SJCRH30 (cell line): ENCODE measurements around the gene NRN1. TPM values are rescaled to one million over a fixed set of nuclear protein-coding genes. Genes with fewer than 3 reads are reported as not detected.
"Not testable (repeated sequence)": the region's sequence is repeated elsewhere in the genome, so short reads cannot be mapped to it uniquely, and the experiment has no call there.

Experiments used
- DNase-seq, 2 experiments: peaks; one replicate each; pipeline ENCODE4 v3.0.0-alpha.2; 2015 to 2020
- H3K27ac ChIP-seq: fragments of 250-450 bp; sonication (Bioruptor Pico); 2 replicates; pipeline ENCODE4 v1.5.1; 2020; ENCODE audit warnings: mild to moderate bottlenecking, moderate library complexity
- H3K27me3 ChIP-seq: fragments of 250-450 bp; sonication (Bioruptor Pico); 2 replicates; pipeline ENCODE4 v1.5.1; 2020; ENCODE audit warnings: mild to moderate bottlenecking, moderate library complexity
- H3K36me3 ChIP-seq: fragments of 250-450 bp; sonication (Bioruptor Pico); 2 replicates; pipeline ENCODE4 v1.5.1; 2020; ENCODE audit warnings: mild to moderate bottlenecking, moderate library complexity
- H3K4me1 ChIP-seq: fragments of 250-450 bp; sonication (Bioruptor Pico); 2 replicates; pipeline ENCODE4 v1.5.1; 2020; ENCODE audit warnings: mild to moderate bottlenecking, moderate library complexity
- H3K4me3 ChIP-seq: fragments of 250-450 bp; sonication (Bioruptor Pico); 2 replicates; pipeline ENCODE4 v1.5.1; 2020; ENCODE audit warnings: mild to moderate bottlenecking, moderate library complexity
- H3K9me3 ChIP-seq: fragments of 250-450 bp; sonication (Bioruptor Pico); replicated peaks from 2 replicates; pipeline ENCODE4 v1.5.1; 2020; ENCODE audit warnings: mild to moderate bottlenecking, moderate library complexity
- total RNA-seq: library from RNA; depleted of rRNA; stranded (reverse); fragments of >200 nt; shearing (Covaris generic); gene quantifications from 2 replicates; pipeline ENCODE4 v1.2.3, GENCODE V29; 2014

The NRN1 gene
- total RNA-seq, 1 experiment from 2014 or later, result 114 TPM

GRCh38 chr6:5976811-5977210, 29.9 kb downstream of the NRN1 start:
- DNase-seq, result no peak
- Histone ChIP-seq H3K4me1 (peaks cover 38% of the 10 kb centered on the region), H3K36me3 (no peaks in the 10 kb centered on the region), H3K9me3 (peaks cover 5% of the 10 kb centered on the region; the same call in 1 of the 2 replicates), H3K4me3 (no peak overlapping the region), H3K27ac (no peak overlapping the region), H3K27me3 (no peaks in the 10 kb centered on the region)

GRCh38 chr6:5968817-5969734, 37.6 kb downstream of the NRN1 start:
- Histone ChIP-seq H3K27ac (peak overlapping the region; percentile 48), H3K4me3 (peak overlapping the region; percentile 17), H3K4me1 (peaks cover 13% of the 10 kb centered on the region), H3K27me3 (no peaks in the 10 kb centered on the region), H3K36me3 (no peaks in the 10 kb centered on the region), H3K9me3 (no peaks in the 10 kb centered on the region)
- DNase-seq, result peak; percentile 68 to 75

DNA sequence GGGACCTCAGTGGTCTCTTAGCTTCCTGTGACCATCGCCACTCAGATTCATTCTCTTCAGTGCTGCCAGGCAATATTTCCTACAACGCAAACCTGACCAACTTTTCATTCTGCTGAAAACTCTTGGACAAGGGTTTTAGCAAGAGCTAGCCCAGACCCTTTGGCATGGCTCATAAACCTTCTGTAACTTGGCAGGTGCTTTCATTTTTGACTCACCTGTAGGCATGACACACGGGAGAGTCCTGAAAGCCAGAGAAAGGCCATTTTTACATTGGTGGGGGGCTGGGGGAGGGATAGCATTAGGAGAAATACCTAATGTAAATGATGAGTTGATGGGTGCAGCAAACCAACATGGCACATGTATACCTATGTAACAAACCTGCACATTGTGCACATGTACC, 38.7 kb downstream of the NRN1 start:
- not testable (repeated sequence) for H3K27ac ChIP-seq, H3K9me3 ChIP-seq, H3K27me3 ChIP-seq, H3K36me3 ChIP-seq, H3K4me3 ChIP-seq, DNase-seq
- peaks cover 13% of the 10 kb centered on the region for H3K4me1 ChIP-seq

DNA sequence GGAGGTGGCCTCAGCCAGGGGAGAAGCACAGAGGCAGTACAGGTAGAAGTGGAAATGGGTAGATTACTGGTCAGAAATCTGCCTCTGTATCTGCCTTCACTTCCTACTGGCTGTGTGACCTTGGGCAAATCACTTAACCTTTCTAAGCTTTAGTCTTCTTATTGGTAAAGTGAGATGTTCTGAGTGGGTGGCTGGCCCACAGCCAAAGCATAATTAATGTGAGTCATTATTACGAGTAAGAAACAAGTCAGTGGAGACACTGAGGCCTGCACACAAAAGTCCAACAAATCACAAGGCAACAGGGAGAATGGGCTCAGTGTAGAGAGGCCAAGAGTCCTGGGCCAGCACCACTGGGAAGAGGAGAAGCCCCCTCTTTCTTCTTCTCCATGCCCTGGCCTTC, 39.1 kb downstream of the NRN1 start:
- DNase-seq, result no peak

GRCh38 chr6:5962794-5963193, 43.9 kb downstream of the NRN1 start:
- no peak overlapping the region for H3K4me3 ChIP-seq
- DNase-seq, result no peak
- H3K27ac ChIP-seq, result no peak overlapping the region
- H3K27me3 ChIP-seq, result no peaks in the 10 kb centered on the region
- H3K36me3 ChIP-seq, result no peaks in the 10 kb centered on the region
- peaks cover 13% of the 10 kb centered on the region for H3K4me1 ChIP-seq
- H3K9me3 ChIP-seq, result no peaks in the 10 kb centered on the region

More for the DNA sequence above, 39.1 kb downstream of the NRN1 start:
- H3K36me3 ChIP-seq, result no peaks in the 10 kb centered on the region
- H3K27me3 ChIP-seq, result no peaks in the 10 kb centered on the region
- no peak overlapping the region for H3K27ac ChIP-seq
- no peak overlapping the region for H3K4me3 ChIP-seq
- peaks cover 13% of the 10 kb centered on the region for H3K4me1 ChIP-seq
- H3K9me3 ChIP-seq, result no peaks in the 10 kb centered on the region

- no peaks in the 10 kb centered on the region for H3K27me3 ChIP-seq
- peaks cover 13% of the 10 kb centered on the region for H3K4me1 ChIP-seq
- H3K36me3 ChIP-seq, result no peaks in the 10 kb centered on the region
- H3K27ac ChIP-seq, result peak overlapping the region; percentile 67
- DNase-seq, result peak; percentile 78 to 88
- no peaks in the 10 kb centered on the region for H3K9me3 ChIP-seq
- H3K4me3 ChIP-seq, result no peak overlapping the region
Observed at GRCh38 chr6:5961836-5962235, 44.9 kb downstream of the NRN1 start.

DNA sequence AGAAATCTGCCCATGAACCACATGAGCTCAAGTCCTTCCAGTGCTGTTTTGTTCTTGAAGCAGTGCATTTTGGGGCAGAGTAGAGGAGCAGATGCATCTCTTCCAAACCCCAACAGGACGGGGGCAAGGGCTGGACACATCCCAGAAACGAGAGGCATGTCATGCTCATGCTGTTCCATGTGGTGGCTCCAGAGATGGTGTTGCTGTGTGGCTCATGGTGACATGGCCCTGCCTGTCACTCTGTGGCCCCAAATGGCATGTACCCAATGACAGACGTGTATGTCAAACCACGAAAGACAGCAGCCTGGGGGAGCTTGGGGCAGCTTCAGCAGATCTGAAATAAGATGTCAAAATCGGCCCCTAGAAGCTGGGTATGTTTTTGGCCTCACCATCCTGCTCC, 46.3 kb downstream of the NRN1 start:
- H3K36me3 ChIP-seq, result no peaks in the 10 kb centered on the region
- H3K4me1 ChIP-seq, result peaks cover 13% of the 10 kb centered on the region
- H3K9me3 ChIP-seq, result no peaks in the 10 kb centered on the region
- no peaks in the 10 kb centered on the region for H3K27me3 ChIP-seq
- no peak overlapping the region for H3K27ac ChIP-seq
- no peak overlapping the region for H3K4me3 ChIP-seq
- no peak for DNase-seq

- DNase-seq, result no peak
- no peaks in the 10 kb centered on the region for H3K36me3 ChIP-seq
- no peak overlapping the region for H3K27ac ChIP-seq
- H3K4me1 ChIP-seq, result peaks cover 13% of the 10 kb centered on the region
- H3K27me3 ChIP-seq, result no peaks in the 10 kb centered on the region
- H3K4me3 ChIP-seq, result no peak overlapping the region
- H3K9me3 ChIP-seq, result no peaks in the 10 kb centered on the region
Observed at GRCh38 chr6:5958921-5959320, 47.8 kb downstream of the NRN1 start.

GRCh38 chr6:5956939-5957338, 49.8 kb downstream of the NRN1 start:
- Histone ChIP-seq H3K4me1 (peaks cover 7% of the 10 kb centered on the region), H3K36me3 (no peaks in the 10 kb centered on the region), H3K27me3 (no peaks in the 10 kb centered on the region), H3K9me3 (no peaks in the 10 kb centered on the region), H3K4me3 (no peak overlapping the region), H3K27ac (no peak overlapping the region)
- DNase-seq, result peak in 1 of 2 experiments; percentile 27

GRCh38 chr6:5950361-5950785, 56.4 kb downstream of the NRN1 start:
- H3K4me1 ChIP-seq, result no peaks in the 10 kb centered on the region
- DNase-seq, result peak; percentile 19 to 39
- H3K27ac ChIP-seq, result no peak overlapping the region

More at GRCh38 chr6:5950361-5950785, 56.4 kb downstream of the NRN1 start:
- no peaks in the 10 kb centered on the region for H3K9me3 ChIP-seq
- H3K36me3 ChIP-seq, result no peaks in the 10 kb centered on the region
- H3K4me3 ChIP-seq, result no peak overlapping the region
- H3K27me3 ChIP-seq, result no peaks in the 10 kb centered on the region
